Activated CD4-positive, alpha-beta T cell treated with anti-CD3 and anti-CD28 coated beads, Interleukin-2, amount 50 U/mL, for 24 hours (primary cell): ENCODE measurements around the gene CRYBA1.

Experiments used
- DNase-seq, 2 donors: peaks; one replicate each; pipeline ENCODE4 v3.0.0-alpha.2; 2020; ENCODE audit warnings: low read depth in 1 of 2, low spot score in 1 of 2

CRYBA1 gene

GRCh38 chr17:29278692-29279091, 32.0 kb downstream of the CRYBA1 start:
- DNase-seq, result no peak

- no peak for DNase-seq
Measured at GRCh38 chr17:29279397-29280070, 32.9 kb downstream of the CRYBA1 start.

- no peak for DNase-seq
Measured at GRCh38 chr17:29283496-29283895, 36.8 kb downstream of the CRYBA1 start.

- DNase-seq, result no peak
Measured at GRCh38 chr17:29283961-29284360, 37.3 kb downstream of the CRYBA1 start.

- no peak for DNase-seq
Measured at GRCh38 chr17:29289852-29290251, 43.2 kb downstream of the CRYBA1 start.

GRCh38 chr17:29291163-29291752, 44.6 kb downstream of the CRYBA1 start:
- DNase-seq, result peak in 1 of 2 donors; percentile 33

GRCh38 chr17:29292071-29292991, 45.7 kb downstream of the CRYBA1 start:
- DNase-seq, result peak; percentile 15 to 17

GRCh38 chr17:29292992-29293889, 46.6 kb downstream of the CRYBA1 start:
- peak; percentile 30 to 46 for DNase-seq

GRCh38 chr17:29293890-29294579, 47.4 kb downstream of the CRYBA1 start, which contains the start of gene NUFIP2:
Gene NUFIP2, minus strand, starts transcription at chr17:29294148. Its CDS starts 89 bp downstream, at chr17:29294059.
- peak; percentile 90 to 97 for DNase-seq

- no peak for DNase-seq
Measured at GRCh38 chr17:29294580-29294900, 47.9 kb downstream of the CRYBA1 start.

- DNase-seq, result no peak
Measured at GRCh38 chr17:29295420-29295819, 48.8 kb downstream of the CRYBA1 start.

GRCh38 chr17:29299031-29299430, 52.4 kb downstream of the CRYBA1 start:
- DNase-seq, result no peak

- DNase-seq, result no peak
Measured at GRCh38 chr17:29303386-29303785, 56.7 kb downstream of the CRYBA1 start.
